A673 (cell line): ENCODE data around the gene DLGAP1.
"Not testable (repeated sequence)": the region's sequence is repeated elsewhere in the genome, so short reads cannot be mapped to it uniquely, and the experiment has no call there.

Experiments
- EZH2 ChIP-seq: fragments of 200-600 bp; sonication (generic); IDR thresholded peaks from 2 replicates; pipeline ENCODE4 v1.6.1; 2017; ENCODE audit warnings: borderline replicate concordance, low read depth, mild to moderate bottlenecking, mixed read lengths, antibody characterized with exemption, low read length; ENCODE audit not compliant: poor library complexity, severe bottlenecking
- TF ChIP-seq, protein P1 (sequence below): fragments of 300-800, 200-600 bp; sonication (generic); conservative IDR thresholded peaks from 2 replicates; pipeline ENCODE4 v1.5.1; 2017; ENCODE audit warnings: low read depth, mild to moderate bottlenecking, antibody characterized with exemption, low read length, moderate library complexity, mixed read lengths

- TF ChIP-seq, protein P1, sequence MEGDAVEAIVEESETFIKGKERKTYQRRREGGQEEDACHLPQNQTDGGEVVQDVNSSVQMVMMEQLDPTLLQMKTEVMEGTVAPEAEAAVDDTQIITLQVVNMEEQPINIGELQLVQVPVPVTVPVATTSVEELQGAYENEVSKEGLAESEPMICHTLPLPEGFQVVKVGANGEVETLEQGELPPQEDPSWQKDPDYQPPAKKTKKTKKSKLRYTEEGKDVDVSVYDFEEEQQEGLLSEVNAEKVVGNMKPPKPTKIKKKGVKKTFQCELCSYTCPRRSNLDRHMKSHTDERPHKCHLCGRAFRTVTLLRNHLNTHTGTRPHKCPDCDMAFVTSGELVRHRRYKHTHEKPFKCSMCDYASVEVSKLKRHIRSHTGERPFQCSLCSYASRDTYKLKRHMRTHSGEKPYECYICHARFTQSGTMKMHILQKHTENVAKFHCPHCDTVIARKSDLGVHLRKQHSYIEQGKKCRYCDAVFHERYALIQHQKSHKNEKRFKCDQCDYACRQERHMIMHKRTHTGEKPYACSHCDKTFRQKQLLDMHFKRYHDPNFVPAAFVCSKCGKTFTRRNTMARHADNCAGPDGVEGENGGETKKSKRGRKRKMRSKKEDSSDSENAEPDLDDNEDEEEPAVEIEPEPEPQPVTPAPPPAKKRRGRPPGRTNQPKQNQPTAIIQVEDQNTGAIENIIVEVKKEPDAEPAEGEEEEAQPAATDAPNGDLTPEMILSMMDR, result not testable (repeated sequence)
- not testable (repeated sequence) for TF ChIP-seq EZH2
Observed at GRCh38 chr18:4022749-4023148, 432.4 kb downstream of the DLGAP1 start.
